H1 (cell line): Measurements from ENCODE around the gene CMTM2. TPM values are rescaled to one million over a fixed set of nuclear protein-coding genes. Genes with fewer than 3 reads are reported as not detected.

Experiments used
- TEAD4 ChIP-seq: IDR thresholded peaks from 2 replicates; pipeline ENCODE4 v1.6.1; 2012; ENCODE audit warnings: low read depth, low read length, inconsistent platforms, mixed read lengths
- polyA plus RNA-seq, 7 experiments: library from polyadenylated mRNA; depleted of rRNA in 3 of 7; stranded (reverse) in 5 of 7; unstranded in 2 of 7; fragments of >200 nt in 5 of 7; fragments of 200-250 nt in 2 of 7; gene quantifications; 1 replicate in 5 of 7; 2 replicates in 1 of 7; 4 replicates in 1 of 7; pipeline versions ENCODE4 v1.2.1 to v1.2.3, GENCODE V29; 2011 to 2013; ENCODE audit warnings: missing spikeins in 2 of 7, mixed read lengths in 2 of 7
- total RNA-seq: library from RNA; stranded (reverse); fragmentation: NEBNext Ultra II Directional; extraction: Animal tissue kit (Norgen Biotek cat#: 25700); gene quantifications from 2 replicates; pipeline ENCODE4 v1.2.1, GENCODE V29; 2021

The CMTM2 gene
- total and polyA plus RNA-seq, 2 of the 8 experiments (the other 6 are each of a cell fraction or from before 2014, with no cell fraction given), result not detected

DNA sequence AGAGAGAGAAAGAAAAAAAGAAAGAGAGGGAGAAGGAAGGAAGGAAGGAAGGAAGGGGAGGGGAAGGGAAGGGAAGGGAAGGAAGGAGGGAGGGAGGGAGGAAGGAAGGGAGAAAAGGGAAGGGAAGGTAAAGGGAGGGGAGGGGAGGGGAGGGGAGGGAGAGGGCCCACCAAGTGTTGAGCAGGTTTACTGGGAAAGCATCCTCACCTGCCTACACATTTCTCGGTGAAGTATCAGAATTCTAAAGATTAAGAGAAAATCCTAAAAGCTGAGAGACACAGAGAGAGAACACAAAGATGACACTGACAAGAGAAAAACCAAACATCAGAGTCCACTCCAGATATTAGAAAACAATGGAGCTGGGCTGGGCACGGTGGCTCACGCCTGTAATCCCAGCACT lies 13.0 kb downstream of the CMTM2 start (continued):
- TF ChIP-seq TEAD4, result no peak
- TF ChIP-seq, all 59 proteins: peak for 0
